ENCODE measurements around the gene STK33.

STK33 gene

DNA sequence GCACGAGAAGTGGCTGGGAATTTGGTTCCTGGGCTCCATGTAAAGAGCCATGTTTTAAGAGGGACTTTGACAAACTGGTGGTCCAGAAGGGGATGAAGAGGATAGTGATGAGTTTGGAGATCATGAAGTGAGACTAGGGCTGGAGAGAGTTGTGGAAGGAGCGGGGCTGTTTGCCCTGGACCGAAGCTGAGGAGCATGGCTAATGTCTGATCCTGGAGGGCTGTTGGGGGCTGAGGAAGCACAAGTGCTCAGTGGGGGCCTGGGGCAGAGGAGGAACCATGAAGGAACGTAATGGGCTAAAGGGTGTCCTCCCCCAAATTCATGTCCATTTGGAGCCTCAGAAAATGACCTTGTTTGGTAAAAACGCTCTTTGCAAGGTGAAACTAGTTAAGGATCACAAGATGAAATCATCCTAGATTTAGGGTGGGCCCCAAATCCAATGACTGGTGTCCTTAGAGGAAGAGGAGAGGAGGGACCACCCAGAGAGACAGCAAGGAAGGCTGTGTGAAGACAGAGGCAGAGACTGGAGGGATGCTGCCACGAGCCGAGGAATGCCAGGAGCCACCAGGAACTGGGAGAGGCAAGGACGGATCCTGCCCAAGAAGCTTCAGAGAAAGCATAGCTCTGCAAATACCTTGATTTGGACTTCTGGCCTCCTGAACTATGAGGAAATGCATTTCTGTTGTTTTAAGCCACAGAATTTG, 223.1 kb downstream of the STK33 start:
- no peak for DNase-seq

DNA sequence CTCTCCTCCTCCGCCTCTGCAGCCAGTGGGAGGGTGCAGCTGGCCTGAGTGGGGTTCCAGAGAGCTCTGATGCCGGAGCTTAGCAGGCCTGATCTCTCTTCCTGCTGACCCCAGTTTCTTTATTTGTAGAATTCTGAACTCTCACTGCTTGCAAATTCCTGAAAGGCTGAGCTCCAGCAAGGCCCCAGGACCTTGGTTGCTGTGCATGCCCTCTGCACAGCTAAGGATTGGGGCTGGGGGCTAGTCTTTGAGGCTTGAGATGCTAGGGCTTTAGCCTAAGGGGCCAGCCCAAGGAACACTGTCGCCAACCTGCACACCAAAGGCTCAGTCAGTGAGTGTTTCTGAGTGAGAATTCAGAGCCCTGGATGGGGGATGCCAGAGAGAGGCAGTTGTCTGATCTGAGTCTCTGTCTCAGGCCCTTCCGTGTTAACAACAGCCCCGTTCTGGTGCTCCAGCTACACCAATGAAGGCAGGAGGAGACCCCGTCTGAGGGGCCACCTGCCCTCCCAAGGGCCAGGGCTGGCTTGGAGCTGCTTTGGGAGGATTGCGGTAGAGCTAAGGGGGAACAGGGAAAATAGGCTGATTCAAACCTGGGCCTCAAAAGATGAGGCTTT, 224.3 kb downstream of the STK33 start:
- no peak for DNase-seq

DNA sequence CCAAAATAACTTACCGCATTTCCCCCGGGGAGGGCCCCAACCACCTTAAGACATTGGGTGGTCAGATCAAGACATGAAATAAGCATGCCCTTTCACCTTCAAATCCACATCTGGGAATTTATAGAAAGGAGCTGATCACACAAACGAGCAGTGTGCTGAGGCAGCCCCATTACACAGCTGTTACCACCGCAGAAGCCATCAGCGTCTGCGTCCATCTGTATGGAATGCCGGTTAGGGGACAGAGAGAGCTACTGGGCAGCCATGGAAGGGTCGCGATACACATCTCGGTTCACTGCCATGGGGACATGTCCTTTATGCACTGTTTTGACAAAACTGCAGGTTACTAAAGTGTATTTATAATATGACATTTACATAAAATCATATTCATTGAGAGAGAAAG, 225.3 kb downstream of the STK33 start:
- no peak for DNase-seq

DNA sequence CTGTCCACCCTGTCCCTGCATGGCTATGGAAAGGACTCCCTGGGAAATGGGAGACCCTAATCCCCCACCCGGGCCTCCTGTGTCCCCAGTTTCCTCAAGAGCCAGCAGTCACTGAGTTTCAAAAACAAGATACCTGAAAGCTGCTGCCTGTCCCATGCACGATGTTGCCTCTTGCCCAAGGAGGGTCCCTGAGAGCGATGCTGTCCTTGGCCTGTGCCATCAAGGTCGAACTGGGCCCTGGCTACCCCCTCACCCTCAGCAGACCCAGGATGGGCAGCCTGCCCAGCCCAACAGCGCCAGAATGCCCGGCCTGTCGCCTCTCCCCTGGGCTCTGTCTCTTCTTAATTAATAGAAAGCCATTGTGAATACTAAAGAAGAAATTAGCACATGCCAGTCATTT, 225.8 kb downstream of the STK33 start:
- DNase-seq, result no peak

DNA sequence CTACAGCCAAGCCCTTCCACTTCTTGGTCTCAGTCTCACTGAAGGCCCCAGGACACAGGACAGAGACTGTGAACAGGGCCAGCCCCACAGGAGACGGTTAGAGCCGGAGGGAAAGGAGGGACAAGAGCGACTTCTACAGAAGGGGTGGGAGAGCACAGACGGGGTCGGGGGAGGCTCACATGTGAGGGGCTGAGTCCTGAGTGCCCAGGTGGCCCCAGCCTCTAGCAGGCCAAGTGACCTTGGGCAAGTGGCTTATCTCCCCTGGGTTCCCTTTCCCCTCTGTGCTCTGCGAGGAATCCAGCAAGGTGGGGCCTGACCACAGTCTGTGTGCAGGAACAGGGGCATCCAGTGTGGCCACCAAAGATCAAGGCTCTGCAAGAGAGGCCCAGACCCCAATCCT, 227.7 kb downstream of the STK33 start:
- DNase-seq, result no peak

DNA sequence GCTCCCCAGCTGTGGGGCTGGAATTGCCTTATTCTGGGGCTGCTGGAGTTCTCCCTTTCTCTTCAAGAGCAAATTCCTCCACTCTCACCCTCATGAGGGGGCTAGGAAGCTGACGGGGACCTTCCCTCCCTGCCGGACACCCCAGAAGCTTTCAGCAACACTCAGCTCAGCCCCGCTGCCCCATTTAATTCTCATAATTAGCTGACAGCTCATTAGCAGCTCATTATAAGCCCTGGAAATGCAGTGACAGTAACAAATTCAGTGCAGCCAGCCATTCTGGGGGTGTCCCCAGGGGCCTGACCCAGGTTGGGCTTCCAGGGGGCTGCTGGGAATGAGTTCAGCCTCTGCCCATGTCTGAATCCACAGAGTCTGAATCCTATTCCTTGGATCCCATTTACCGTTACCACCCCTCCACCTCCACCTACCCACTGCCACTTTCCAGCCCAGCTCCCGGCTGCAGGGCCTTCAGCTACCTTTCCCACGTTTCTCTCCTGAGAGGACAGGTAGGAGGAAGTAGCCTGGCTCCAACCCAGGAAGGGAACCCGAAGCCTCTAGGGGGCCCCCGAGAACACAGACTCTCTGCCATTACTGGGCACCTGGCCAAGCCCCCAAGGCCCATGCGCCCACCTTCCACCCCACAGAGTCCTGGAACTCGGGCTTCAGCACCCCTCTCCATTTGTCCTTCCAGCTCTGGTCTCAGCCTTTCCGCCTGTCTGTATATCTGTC, 228.6 kb downstream of the STK33 start:
- DNase-seq, result no peak

DNA sequence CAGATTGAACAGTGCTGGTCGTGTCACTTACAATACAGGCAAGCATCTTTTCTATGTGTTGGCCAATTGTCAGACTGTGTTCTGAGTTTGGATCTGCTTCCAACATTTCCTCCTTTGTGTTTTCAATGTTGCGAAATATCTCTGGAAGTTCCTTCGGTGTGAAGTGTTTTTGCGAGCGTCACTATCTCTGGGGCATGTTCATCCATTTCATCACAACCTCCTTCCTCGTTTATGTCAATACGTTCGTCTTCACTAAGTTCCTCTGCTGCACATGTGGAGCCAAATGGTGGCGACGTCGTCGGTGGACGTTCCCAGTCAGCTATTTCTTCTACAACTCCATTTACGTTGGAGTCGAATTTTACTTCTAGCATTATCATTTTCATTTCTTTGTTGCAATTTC, 230.1 kb downstream of the STK33 start:
- no peak for DNase-seq

DNA sequence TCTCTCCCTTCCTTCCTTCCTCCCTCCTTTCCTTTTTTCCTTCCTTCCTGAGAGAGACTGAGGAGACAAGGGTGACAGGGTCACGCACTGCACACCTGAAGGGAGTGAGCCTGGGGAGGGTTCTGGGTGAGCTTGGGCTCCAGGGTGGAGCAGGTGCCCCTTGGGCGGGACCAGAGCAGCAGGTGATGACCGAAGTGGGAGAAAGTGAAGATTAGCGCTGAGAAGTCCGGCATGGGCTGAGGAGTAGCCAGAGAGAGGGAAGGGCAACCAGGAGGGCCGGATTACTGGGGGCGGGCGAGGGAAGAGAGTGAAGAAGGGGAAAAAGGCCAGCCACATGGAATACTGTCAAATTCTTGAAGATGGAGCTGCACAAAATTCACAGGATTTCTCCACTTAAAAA, 231.1 kb downstream of the STK33 start:
- DNase-seq, result no peak

DNA sequence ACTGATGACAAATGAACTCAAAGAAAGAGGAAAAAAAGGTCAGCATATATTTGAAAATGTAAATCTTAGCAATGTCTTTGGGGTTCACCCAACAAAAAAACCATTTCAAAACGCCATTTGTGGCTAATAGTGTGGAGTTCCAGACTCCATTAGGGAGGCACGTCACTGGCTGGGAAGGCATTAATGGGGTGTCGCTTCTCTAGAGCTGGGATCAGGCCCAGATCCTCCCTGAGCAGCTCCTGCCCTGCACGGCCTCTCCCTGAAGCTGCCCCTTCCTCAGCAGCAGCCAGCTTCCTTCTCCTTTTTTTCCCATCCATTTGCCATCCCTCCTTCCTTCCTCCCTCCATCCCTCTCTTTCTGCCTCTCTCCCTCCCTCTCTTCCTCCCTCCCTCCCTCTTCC, 231.5 kb downstream of the STK33 start:
- DNase-seq, result no peak

DNA sequence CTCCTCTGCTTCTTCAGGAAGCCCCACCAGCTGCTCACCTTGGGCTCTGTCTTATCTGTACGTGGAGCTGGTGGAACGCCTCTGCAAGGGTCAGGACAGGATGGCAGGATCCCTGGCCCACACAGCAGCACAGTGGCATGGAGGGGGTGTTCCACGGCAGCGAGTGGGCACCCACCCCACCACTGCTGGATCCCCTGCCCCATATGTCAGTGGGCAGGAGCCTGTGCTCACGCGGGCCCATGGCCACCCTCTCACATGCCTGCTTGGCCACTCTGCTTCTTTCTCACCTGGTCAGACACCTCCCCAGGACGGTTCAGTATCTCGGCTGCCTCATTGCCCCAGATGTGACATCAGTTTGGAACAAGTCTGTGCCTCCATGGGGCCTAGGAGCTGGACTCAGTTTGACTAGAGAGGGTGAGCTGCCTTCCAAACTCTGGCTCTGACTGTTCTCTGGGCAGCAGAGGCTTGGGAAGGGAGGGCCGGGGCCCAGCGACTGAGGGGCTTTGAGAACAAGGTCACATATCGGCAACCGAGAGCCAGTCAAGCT, 232.3 kb downstream of the STK33 start:
- no peak for DNase-seq

DNA sequence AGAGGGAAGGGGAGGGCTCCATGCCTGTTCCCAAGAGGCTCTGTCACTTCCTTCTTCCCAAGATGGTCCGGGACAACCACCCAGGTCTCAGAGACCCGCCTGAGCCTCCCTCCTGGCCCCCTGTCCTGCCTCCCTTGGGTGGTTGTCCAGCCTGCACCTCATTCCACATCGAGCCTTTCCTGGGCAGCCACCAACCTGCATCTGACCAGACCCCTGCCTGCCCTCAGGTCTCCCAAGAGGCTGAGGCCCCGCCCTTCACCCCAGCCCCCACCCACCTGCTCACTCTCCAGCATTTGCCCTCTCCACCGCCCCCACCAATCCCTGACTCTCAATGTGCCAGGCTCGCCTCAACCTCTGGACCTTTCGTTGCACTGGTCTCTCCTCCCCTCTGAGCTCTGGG, 232.8 kb downstream of the STK33 start:
- DNase-seq, result no peak

DNA sequence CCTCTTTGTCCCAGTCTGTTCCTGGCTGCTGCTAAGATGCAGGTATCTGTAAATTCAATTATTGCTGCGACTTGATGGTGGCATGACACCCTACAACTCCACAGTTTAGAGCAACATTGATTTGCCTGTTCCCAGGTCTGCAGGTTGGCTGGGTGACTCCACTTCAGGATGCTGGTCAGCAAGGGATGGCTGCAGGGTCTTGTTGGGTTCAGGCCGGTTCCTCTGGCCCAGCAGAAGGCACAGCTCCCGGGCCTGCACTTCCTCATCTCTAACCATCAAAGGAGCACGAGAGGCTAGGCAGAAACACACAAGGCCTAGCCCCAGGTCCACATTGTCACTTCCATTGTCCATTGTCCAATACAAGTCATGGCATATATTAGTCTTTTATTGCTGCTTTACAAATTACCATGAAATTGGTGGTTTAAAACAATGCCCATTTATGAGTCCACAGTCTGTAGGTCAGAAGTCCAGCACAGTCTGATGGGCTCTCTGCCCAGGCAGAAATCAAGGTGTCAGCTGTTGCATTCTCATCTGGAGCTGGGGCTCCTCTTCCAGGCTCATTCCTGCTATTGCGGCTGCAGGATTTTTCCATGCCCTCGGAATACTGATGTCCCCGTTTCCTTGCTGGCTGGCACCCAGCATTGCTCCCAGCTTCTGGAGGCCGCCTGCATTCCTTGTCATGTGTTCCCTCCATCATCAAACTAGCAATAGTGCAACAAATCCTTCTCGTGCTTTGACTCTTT, 233.8 kb downstream of the STK33 start:
- DNase-seq, result no peak

DNA sequence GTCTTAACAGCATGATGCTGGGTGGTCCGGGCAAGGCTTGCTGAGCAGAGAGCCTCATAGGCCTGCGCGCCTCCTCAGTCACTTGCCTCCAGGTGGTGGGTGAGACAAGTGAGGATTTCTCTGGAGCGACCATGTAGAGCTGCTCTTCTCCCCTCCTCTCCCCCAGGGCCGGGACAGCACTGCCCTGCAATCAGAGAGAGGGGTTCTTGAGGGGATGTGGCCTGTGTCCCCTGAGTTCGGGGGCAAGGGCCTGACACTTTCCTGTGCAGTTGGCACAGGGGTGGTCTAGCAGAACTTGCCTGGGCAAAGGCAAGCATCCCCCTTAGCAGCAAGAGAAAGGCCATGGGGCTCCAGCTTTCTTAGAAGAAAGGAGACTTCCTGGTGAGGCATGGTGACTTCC, 234.5 kb downstream of the STK33 start:
- no peak for DNase-seq

DNA sequence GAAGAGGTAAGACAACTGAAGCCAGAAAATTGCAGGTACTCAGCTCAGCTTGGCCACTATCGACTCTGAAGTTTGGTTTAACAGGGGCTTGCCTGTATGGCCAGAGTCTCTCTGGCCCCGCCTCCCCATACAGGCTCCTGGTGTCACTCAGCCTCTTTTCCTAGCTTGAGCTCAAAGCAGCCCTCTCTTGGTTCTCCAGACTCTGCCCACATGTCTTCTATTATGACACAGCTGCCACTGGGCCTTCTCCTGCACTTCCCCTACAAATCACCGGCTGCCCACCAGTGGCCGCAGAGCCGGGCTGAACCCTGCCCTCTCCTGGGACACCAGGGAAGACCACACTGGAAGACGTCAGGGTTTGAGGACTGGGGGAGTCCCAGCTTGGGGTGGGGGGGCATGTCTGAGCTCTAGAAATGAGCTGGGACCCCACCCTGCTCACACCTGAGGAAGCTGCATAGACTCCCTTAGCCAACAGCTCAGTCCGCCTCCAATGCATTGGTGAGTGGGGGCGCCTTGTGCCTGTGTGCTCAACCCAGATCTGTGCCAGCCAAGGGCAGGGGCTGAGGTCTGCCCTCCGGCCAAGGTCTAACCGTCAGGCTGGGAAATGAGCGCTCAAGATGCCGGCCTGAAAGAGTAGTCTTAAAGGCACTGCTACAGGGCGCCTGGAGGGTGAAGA, 236.0 kb downstream of the STK33 start:
- DNase-seq, result no peak

DNA sequence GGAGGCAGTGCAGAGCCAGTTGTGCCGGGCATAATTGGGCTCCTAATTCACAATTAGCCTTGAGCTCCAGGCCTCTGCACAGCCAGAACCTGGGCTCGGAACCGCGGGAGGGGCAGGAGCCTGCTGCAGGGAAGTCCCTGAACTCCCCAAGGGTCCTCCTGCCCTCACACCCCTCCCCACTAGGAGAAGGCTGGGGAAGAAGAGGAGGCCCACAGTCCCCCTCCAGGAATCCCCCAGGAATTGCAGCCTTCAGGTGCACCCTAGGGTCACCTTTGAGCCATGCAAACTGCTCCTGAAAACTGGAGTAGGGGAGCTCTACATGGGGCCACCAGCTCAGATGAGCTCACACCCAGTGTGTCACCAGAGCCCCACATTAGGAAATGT, 236.5 kb downstream of the STK33 start:
- DNase-seq, result no peak

DNA sequence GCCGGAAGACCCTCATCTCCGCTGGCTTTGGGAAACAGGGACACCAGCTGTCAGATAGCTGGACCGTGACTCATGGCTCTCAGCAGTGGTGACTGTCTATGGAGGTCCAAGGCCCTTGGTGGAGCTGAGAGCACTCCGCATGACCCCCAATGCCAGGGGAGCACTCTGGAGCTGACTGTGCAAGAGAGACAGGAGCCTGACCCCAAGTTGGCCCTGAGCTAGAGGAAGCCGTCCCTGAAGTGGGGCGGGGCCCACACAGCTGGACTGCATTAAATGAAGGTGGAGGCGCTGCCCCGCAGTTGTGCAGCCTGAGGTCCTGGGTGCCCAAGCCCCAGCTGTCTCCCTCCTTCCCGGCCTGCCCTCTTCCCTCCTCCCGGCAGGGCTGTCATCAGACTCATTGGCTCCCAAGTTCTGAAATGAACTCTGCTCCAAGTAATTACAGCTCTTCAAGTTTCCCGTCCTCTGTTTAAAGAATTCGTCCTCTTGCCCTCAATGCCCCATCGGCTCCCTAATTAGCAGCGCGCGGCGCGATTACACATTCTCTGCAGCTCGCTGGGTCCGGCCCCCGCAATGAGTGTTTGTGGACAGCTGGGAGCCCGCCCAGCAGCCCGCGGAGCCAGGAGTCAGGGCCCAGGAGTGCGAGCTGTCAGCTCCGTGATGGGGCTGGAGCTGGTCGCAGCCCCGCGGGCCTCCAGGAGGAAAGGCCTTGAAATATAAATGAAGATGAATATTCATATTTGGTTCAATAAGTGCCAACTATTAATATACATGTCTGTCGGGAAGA, 237.1 kb downstream of the STK33 start:
- peak; percentile 47 for DNase-seq

DNA sequence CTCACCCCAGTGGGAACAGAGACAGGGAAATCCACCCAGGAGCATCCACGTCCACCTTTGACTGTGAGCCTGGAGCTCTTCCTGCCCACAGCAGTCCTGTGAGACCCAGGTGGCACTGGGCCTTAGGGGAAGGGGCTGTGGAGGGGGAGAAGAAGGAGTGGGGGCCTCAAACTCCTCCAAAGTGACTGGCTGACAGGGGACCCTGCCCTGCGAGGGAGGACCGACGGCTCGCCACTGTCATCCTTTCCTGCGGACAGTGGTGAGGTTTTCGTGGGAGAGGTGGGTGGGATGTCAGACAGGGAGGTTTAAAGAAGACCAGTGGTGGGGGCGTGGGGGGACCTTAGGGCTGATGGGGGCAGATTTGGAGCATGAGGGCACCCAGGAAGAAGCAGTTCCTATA, 237.8 kb downstream of the STK33 start:
- no peak for DNase-seq

DNA sequence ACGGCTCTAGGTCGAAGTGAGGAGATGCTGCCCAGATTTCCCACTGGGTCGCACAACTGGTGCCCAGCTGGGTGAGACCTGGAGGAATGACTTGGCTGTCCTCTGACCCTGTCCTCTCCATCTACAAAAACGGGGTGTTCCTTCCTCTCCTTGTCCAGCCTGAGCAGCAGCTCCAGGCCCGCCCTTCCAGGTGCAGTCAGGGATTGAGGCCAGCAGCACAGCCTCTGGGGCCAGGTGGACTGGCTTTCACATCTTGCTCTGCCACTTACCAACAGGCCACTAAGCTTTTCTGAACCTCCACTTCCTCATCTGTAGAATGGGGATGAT, 238.6 kb downstream of the STK33 start:
- no peak for DNase-seq

DNA sequence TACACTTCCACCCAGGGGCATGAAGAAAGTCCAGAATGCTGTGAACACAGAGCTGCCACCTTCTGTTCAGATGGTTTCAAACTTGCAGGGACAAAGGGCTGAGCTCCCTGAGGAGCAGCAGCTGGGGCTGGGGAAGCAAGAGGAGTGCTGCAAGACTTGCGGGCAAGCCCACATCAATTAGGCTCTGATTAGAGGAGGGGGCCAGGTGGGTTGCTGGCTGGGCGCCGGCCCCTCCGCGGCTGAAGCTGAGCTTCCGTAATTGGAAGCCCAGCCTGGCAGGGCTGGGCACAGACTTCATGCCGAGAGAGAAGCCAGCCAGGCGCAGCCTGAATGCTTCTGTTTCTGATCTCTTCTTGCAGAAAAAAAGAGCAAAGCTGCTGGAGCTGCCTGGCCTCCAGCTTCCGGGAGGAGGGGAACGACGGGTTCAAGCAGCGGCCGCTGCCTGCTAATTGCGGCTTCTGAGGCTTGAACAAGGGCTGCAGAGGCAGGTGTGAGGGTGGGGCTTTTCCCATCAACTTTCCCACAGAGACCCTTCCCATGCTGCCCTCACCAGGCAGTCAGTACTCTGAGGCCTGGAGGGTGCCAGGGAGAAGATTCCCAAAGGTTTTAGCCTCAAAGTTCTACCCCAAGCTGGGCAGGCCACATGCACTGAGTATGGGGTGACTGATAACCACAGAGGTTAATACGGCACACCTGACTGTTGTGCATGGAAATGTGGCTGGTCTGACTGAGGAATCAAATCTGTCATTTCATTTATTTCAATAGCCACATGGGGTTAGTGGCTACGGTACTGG, 239.2 kb downstream of the STK33 start:
- DNase-seq, result no peak

DNA sequence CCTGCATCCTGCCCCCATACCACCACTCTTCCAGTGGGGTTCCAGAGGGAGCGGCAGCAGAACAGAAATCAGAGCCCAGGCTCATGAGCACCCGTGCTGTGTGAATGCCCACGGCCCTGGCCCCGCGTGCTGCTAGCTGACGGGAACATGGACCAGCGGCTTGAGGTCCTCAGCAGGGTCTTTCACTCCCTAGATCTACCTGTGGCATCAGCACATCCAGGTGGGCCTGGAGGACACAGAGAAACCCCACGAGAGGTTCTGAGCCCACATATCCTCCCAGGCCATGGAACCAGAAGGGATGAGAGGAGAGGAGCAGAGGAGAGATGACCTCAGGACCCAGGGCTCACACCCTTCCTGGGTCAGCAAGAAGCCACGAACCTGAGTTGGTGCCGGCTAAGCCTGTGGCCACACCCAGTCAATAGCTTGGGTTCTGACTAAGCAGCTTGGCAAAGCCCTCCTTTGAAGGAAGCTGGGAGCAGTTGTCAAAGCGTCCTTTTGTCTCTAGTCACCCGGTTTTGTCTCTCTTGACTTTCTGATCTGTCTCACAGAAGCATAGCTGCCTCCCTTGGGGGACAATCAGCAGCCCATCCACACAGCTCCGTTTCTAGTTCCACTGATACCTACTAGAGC, 241.0 kb downstream of the STK33 start:
- DNase-seq, result no peak
